Stimulated activated CD8-positive, alpha-beta memory T cell treated with anti-CD3 and anti-CD28 coated beads, Interleukin-15, amount 100 ng/mL, for 1 hour (primary cell): Measurements from ENCODE around the gene CEACAM16.
"Not testable (repeated sequence)": the region's sequence is repeated elsewhere in the genome, so short reads cannot be mapped to it uniquely, and the experiment has no call there.

ENCODE experiments used
- DNase-seq: peaks from one replicate; pipeline ENCODE4 v3.0.0-alpha.2; 2020; ENCODE audit warnings: low read depth

The CEACAM16 gene, protein sequence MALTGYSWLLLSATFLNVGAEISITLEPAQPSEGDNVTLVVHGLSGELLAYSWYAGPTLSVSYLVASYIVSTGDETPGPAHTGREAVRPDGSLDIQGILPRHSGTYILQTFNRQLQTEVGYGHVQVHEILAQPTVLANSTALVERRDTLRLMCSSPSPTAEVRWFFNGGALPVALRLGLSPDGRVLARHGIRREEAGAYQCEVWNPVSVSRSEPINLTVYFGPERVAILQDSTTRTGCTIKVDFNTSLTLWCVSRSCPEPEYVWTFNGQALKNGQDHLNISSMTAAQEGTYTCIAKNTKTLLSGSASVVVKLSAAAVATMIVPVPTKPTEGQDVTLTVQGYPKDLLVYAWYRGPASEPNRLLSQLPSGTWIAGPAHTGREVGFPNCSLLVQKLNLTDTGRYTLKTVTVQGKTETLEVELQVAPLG

GRCh38 chr19:44698492-44699201 lies at the start of gene CEACAM16:
Gene CEACAM16 (plus strand): TSS chr19:44699151. CDS start chr19:44701457, 2,306 bp downstream.
- DNase-seq = no peak

- DNase-seq = no peak
Observed at GRCh38 chr19:44649578-44650145, 49.3 kb upstream of the CEACAM16 start.

GRCh38 chr19:44653343-44653742 lies 45.6 kb upstream of the CEACAM16 start:
- no peak for DNase-seq

GRCh38 chr19:44653977-44654774 lies 44.8 kb upstream of the CEACAM16 start:
- DNase-seq = peak; percentile 48

- DNase-seq = peak; percentile 51
Observed at GRCh38 chr19:44657211-44657921, 41.6 kb upstream of the CEACAM16 start.

DNA sequence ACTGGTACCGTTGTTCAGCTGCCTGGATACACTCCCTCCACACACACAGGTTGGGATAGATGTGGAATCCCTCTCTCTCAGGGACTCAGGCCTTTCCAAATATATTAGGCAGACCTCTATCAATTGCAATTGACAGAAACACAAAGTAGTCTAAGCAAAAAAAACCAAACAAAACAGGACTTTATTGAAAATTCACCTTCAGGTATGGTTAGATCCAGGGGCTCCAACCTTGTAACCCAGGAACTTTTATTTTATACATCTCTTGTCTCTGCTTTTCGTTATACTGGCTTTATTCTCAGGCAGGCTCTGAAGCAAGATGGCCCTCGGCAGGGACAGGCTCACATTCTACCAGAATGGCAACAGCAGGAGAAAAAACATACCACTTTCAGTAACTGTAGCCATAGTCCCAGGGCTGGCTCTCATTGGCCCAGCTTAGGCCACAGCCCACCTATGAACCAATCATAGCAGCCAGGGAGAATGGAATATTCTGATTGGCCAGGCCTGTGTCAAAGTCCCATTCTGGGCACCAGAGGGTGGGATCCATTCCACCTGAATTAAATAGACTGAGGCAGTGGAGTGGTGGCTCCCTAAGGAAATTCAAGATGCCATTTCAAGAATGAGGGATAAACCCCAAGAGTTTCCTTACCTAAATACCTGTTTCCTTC lies 40.8 kb upstream of the CEACAM16 start:
- DNase-seq = no peak

DNA sequence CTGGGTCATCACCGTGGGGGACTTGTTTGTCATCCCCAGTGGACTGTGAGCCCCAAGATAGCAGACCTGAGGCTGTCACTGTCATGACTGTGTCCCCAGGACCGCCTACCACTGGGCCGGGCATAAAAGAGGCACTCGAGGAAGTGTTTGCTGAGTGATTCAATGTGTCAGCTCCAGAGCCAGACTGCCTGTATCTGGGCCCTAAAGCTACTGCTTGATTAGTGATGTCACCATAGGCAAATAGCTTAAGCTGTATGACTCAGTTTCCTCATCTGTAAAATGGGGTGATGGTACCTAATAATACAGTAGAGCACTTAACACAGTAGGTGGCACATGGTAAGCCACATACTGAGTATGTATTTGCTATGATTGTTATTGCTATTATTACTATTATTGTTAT lies 38.9 kb upstream of the CEACAM16 start:
- DNase-seq = no peak

- DNase-seq = no peak
Observed at GRCh38 chr19:44661205-44661604, 37.7 kb upstream of the CEACAM16 start.

- DNase-seq = no peak
Observed at GRCh38 chr19:44661904-44662303, 37.0 kb upstream of the CEACAM16 start.

- no peak for DNase-seq
Observed at GRCh38 chr19:44662691-44663385, 36.1 kb upstream of the CEACAM16 start.

GRCh38 chr19:44663996-44664395 lies 35.0 kb upstream of the CEACAM16 start:
- DNase-seq = no peak

DNA sequence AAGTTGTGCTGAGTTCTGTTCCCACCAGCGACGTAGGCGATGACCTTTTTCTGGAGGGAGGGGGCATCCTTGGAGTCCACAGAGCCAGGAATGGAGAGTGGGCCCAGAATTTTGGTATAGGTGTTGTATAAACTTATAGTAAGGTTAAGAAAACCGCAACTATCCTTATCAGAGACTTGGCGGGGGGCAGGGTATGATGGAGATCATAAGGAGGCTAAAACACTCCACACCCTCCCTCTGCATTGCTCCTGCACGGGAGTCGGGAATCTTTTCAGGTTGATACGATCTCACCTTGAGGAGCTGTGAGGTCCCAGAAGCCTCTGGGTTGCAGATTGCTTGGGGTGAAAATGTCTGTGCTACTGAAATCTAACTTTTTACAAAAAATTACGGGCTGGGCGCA lies 34.0 kb upstream of the CEACAM16 start:
- DNase-seq = no peak

DNA sequence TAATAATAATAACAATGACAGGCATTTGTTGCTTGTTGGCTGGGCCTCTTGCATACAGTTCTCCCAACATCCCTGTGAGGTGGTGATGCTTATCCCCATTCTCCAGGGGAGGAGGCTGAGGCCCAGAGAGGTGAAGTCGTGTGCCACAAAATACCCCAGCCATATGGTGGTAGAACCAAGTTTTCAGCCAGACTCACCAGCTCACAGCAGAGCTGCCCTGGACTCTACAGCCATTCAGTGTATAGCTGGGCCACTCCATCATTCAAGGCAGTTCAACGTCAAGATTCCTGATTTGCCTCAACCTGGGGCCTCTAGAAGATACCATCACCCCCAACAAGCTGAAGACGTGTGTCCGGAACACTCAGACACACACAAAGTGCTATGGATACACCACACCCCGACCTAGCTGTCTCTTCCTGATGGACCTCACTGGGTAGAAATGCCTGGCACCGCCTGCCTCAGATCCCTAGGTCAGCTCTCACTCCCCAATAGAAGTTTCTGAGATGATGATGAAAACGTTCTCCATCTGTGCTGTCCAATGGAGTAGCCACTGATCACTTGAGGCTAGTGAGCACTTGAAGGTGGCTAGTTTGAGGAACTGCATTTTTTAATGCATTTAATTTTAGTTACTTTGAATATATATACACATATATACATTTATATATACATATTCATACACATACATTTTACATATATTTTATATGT lies 31.9 kb upstream of the CEACAM16 start:
- no peak for DNase-seq

DNA sequence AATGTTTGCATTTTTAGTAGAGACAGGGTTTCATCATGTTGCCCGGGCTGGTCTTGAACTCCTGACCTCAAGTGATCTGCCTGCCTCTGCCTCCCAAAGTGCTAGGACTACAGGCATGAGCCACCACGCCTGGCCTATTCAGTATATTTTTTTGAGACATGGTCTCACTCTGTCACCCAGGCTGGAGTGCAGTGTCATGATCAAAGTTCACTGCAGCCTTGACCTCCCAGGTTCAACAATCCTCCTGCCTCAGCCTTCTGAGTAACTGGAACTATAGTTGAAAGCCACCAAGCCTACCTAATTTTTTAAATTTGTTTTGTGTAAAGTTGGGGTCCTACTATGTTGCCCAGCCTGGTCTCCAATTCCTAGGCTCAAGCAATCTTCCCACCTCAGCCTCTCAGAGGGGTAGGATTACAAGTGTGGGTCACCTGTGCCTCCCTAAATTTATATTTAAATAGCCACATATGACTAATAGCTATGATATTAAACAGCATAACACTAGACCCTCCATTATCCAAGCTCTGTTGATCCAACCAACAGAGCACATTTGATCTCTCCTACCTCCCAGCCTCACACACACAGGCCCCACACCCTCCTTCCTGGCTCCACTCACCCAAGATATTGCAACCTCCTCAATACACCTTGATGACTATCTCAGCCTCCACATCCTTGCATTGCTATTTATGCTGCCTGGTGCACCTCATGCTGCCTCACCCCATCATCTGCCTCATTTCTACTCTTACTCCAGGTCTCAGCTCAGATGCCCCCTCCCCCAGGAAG lies 29.8 kb upstream of the CEACAM16 start:
- no peak for DNase-seq

GRCh38 chr19:44670027-44670426 lies 28.9 kb upstream of the CEACAM16 start:
- DNase-seq = not testable (repeated sequence)

GRCh38 chr19:44671400-44671799 lies 27.6 kb upstream of the CEACAM16 start, which contains the start of gene CEACAM19:
Gene CEACAM19 (plus strand): TSS chr19:44671482. CDS start chr19:44671932, 450 bp downstream.
- no peak for DNase-seq

- no peak for DNase-seq
Observed at GRCh38 chr19:44672226-44672625, 26.7 kb upstream of the CEACAM16 start.

DNA sequence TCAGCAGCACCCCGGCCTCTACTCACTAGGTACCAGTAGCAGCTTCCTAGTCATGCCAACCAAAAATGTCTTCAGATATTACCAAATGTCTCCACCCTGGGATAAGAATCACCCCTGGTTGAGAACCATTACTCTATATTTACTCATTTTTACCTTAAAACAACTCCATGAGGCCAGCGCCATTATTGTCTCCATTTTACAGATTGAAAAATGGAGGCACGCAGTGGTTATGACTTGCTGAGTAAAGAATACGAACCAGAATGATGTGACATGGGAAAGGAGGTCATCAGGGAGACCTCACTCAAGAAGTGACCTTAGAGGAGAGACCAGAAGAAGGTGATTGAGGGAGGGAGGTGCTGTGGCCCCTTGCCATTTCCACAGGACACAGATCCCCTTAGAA lies 25.4 kb upstream of the CEACAM16 start:
- DNase-seq = no peak

DNA sequence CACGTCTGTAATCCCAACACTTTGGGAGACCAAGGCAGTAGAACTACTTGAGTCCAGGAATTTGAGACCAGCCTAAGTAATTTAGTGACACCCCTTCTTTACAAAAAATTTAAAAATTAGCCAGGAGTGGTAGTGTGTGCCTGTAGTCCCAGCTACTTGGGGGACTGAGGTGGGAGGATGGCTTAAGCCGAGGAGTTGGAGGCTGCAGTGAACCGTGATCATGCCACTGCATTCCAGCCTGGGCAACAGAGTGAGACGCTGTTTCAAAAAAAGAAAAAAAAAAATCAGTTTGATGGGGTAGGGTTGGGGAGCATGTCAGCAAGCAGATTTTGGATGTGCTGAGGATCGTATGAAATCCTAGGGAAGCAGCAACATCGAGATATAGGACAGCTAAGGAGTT lies 23.4 kb upstream of the CEACAM16 start:
- DNase-seq = no peak
